IPS DF 4.7 (cell line): ENCODE results near the gene GDPD4.

Source experiments
- DNase-seq: peaks from one replicate; pipeline ENCODE4 v3.0.0-alpha.2; 2013; ENCODE audit warnings: low spot score; ENCODE audit errors: extremely low read depth

The GDPD4 gene

DNA sequence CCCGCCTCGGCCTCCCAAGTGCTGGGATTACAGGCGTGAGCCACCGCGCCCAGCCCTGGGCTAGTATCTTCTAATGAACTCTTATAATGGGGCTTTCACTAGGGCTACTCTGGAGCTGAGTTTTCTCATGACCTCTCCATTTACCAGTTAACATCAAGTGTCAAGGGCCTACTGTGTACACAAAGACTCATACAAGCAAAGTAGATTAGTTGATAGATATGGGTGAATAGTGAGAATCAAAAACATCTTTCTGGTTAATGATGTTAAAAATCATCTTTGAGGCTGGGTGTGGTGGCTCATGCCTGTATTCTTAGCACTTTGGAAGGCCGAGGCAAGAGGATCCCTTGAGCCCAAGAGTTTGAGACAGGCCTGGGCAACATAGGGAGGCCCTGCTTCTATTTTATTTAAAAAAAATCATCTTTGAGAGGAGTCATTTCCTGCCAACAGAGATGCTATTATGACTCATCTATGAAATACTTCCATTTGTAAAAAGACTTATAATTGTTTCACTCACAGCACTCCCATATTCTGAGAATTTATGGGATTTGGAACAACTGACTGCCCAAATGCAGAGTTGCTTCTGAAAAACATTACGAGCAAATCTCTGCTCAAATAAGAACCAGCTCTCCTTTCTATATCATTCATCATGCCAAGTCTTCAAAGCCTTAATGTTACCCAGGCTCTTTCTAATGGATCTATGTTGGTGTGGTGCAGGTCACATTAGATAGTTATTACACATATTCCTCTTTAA, 57.0 kb downstream of the GDPD4 start:
- no peak for DNase-seq

DNA sequence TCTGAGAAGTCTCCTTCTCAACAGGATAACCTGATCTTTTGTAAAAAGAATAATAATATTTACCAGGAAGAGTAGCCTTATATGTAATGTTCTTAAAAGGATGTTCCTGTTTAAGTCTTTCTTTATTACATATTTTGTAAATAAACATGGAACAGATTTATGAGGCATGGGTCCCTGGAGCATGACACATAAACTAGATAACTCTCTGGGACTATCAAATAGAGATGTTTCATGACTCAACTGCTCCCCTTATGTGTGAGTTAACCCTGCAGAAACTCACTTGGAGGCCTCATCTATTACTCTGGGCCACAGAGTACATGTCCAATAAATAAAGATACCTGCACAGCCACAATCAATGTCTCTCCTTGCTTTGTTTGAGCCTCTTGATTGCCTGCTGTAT, 64.6 kb downstream of the GDPD4 start:
- no peak for DNase-seq

DNA sequence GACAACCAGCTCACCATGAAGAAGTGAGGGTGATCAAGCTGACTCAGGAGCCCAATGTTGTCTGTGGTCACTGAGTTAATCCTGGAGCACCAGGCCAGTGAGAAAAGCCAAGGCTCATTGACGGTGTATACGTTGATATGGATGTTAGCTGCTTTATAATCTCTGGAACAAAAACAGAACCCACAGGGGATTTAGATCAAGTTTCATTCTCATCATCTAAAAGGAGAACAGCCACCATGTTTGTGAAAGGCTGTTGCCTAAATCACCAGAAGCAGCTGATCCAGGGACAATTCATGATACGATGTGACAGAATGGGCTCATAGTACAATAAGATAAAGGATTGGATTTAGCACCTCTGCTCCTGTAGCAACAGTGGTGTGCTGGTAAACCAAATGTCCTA, 68.5 kb downstream of the GDPD4 start:
- no peak for DNase-seq

GRCh38 chr11:77232242-77232641, 69.2 kb downstream of the GDPD4 start:
- DNase-seq = no peak

DNA sequence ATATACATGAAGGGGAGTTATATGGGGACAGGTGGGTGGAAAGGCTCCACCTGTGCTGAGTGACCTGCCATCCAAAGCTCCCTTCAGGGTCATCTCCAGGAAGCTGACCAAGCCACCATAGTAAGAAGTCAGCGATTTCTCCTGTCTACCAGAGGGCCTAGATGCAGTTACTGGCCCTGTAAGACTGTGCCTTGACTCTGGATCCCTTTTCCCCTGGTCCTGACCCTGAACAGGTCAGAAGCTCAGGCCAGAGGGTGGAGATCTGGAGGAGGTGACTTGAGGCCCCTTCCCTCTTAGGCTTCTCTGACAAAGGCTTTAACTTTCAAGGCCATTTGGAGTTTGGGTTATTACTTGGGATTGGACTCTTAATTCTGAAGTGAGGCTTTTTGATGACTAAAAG, 69.7 kb downstream of the GDPD4 start:
- DNase-seq = no peak

DNA sequence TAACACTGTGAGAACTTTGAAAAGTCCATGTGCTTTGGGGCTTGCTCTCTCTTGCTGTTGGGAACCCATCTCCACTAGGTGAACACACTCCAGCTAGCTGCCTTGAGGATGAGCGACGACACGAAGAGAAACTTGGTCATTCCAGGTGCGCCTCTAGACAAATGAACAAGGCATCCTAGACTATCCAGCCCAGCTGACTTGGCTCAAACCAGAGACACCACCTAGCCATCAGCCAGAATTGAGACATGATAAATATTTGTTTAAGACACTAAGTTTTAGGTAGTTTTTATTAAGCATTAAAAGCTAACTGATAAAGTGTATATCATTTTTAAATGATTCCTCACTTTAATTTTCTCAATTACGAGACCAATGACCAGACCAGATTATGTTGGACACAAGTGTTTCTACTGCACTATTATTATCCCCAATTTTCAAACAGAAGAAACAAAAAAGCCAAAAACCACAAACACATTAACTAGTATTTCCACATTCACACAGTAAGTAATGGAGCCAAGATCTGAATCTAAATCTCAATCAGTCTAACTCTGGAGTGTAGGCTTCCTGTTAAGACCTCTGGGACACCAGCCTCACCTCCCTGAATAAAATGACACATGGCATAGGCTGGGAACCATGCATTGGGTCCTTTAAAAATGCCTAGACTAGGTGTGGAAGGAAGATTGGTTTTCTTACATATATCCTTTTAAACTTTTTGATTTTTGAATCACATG, 70.4 kb downstream of the GDPD4 start:
- DNase-seq = no peak

GRCh38 chr11:77223797-77224196, 77.7 kb downstream of the GDPD4 start:
- no peak for DNase-seq

GRCh38 chr11:77217156-77217555, 84.3 kb downstream of the GDPD4 start:
- no peak for DNase-seq

- DNase-seq = no peak
These were observed 86.4 kb downstream of the GDPD4 start for GRCh38 chr11:77215106-77215505.

- DNase-seq = no peak
These were observed 86.9 kb downstream of the GDPD4 start for GRCh38 chr11:77214557-77214956.

DNA sequence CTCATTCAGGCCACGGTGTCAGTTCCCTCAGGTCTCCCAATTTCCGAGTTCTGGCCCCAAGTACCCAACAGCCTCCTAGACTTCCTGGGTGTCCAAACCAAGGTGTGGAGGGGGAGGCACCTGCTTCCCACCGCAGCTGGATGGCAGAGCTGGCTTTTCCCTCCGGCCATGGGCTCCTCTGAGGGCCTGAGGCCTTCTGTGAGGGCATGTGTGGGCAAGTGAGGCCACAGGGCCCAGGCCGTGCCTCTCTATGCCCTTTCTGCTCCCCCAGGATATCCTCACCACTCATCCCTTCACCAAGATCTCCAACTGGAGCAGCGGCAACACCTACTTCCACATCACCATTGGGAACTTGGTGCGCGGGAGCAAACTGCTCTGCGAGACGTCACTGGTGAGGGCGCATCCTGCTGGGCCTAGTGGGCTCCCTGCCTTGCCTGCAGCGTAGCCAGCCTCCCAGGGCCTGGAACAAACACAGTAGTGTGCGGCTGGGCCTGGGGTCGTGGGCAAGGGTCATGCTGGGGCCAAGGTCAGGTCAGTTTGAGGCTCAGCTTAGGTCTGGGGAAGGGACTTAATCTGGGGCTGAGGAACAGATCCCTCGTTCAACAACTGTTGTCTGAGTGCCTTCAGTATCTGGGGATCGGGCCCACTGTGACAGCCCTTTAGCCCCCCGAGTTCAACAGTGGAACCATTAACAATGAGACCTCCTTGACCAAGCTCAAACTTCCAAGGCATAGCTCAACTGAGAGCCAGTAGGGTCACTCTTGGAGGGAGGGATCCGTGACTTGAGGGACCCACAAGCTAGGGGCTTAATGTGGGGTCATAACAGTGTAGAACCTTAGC, 87.7 kb downstream of the GDPD4 start:
- DNase-seq = no peak

DNA sequence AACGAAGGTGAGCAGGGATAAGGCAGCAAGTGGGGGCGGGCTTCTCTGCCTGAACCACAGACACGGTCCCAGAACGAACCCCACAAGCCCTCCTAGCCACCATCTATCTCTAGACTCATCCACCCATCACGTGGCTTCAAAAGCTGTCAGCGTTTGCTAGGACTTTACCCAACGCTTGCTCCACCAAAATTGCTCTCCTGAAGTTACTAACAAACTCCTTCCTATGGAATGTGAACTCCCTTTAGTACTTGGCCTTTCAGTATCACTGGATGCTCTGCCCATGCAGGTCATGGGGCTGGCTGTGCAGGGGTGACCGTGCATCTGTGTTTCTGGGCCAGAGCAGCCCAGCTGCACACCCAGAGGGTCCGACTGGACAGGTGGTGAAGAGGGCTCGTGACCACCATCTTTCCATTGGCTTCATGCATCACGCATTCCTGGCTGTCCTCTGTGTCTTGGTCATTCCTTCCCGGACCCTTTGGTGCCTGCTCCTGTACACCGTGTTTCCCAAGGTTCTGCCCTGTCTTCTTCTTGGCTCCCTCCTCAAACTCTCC, 88.4 kb downstream of the GDPD4 start:
- DNase-seq = no peak

DNA sequence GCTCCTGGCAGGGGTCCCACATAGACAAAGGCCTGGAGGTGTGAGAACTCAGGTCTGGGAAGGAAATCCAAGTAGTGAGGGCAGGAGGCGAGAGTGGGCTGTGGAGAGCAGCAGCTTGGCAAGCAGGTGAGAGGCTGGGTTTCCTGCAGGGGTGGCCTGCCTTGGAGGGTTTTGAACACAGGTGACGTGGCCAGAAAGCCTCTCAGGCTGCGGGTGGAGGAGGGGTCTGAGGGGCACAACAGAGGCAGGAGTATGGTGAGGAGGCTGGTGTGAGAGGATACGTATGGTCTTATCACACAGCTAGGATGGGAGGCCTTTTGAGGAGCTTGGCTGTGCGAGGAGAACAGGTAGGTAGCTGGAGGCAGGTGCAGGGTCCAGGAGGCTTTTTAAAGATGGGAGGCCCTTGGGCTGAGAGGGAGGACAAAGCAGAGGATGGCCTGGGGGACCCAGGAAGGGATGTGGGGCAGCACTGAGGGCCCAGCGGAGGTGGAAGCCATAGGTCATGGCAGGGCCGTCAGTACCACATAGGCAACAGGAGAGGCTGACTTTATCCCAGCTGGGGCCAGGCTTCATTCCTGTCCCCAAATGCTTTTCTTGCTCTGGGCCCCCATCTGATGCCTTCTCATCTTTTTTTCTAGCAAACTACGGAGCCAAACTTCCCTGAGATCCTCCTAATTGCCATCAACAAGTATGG, 89.0 kb downstream of the GDPD4 start:
- no peak for DNase-seq

GRCh38 chr11:77211594-77212251, 89.8 kb downstream of the GDPD4 start:
- no peak for DNase-seq

DNA sequence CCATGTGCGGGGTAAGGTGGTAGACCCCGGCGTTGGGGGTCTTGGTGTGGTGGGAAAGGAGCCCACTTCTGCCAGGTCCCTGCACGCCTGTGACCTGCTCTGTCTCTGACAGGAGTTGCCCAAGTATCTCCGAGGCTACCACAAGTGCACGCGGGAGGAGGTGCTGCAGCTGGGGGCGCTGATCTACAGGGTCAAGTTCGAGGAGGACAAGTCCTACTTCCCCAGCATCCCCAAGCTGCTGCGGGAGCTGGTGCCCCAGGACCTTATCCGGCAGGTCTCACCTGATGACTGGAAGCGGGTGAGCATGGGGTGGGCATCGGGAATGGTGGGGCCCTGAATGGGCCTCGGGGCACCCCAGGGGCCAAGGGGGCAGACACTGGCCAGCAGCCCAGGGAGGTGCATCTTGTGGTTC, 90.4 kb downstream of the GDPD4 start:
- DNase-seq = no peak

DNA sequence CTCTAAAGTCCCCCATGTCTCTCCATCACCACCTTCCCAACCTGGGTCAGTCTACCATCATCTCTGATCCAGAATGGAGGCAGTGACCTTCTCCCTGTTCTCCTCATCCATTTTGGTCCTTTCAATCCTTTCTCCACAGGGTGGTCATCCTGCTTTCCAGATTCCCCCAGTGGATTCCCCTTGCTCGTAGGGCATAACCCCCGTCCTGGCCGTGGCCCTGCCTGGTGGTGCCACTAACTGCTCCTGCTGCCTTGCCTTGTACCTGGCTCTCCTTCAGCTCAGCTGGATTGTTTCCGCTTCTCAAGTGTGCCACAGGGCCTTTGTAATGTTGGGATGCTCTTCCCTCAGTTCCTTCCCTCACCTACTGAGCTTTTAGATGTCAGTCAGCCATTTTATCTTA, 91.8 kb downstream of the GDPD4 start:
- DNase-seq = no peak

DNA sequence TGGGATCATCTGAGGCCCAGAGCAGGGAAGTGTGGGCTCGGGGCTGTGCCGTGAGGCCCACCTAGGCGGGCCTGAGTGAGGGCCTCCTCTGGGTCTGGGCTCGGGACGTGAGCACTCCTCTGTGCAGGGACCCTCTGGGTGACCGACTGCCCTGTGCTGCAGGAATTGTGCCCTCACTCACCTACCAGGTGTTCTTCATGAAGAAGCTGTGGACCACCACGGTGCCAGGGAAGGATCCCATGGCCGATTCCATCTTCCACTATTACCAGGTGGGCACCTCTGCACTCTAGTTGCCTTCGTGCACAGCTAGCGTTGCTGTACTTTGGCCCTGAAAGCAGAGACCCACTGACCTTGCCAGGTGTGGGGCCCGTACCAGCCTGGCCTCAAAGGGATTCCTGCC, 93.0 kb downstream of the GDPD4 start:
- no peak for DNase-seq

DNA sequence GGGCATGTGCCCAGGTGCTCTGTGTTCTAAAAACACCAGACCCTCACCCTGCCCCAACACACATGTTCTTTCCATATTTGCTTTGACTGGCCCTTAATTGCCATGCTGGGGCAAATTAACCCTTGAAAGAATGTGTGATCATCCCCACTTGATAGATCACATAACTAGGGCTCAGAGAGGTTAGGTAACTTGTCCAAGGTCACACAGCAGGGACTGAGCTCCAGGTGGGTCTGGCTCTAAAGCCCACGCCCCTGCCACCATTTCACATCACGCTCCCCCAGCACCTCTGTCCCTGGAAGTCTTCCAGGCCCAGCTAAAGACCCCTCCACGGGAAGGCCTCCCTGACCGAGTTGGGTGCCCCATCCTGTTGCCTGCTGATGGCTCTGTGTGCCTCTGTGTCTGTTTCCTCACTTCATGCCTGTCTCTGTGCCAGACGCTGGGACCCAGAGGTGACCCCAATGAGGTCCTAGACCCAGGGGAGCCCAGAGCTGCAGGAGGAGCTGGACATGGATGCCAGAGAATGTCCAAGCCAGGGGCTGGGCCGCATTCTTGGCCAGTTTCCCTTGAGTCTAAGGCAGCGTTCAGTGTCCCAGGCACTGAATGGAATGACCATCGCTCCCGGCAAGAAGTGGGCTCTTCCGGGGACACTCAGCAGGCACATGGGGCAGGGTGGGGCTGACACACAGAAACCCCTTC, 93.7 kb downstream of the GDPD4 start:
- DNase-seq = no peak

- DNase-seq = no peak
These were observed 94.4 kb downstream of the GDPD4 start for GRCh38 chr11:77207019-77207485.
